Neural cell (in vitro differentiated cells): ENCODE data around the gene GMIP. TPM values are rescaled to one million over a fixed set of nuclear protein-coding genes. Genes with fewer than 3 reads are reported as not detected.

Experiments used
- H2AFZ ChIP-seq: fragments of 200-600, 300-800 bp; sonication (generic), shearing (Covaris generic); 2 replicates; pipeline ENCODE4 v1.6.0; 2014; ENCODE audit warnings: low read depth, mild to moderate bottlenecking, antibody characterized with exemption, low read length, moderate library complexity
- H3F3A ChIP-seq: fragments of 200-600 bp; shearing (Covaris generic); 2 replicates; pipeline ENCODE4 v1.6.1; 2016; ENCODE audit warnings: mild to moderate bottlenecking, moderate library complexity, mixed read lengths, antibody characterized with exemption, low read length; ENCODE audit not compliant: insufficient read depth, poor library complexity, severe bottlenecking
- H3K27ac ChIP-seq: fragments of 200-600, 300-800 bp; sonication (generic), shearing (Covaris generic); 2 replicates; pipeline ENCODE4 v1.5.1; 2014; ENCODE audit warnings: mild to moderate bottlenecking, low read length, moderate library complexity
- H3K27me3 ChIP-seq: fragments of 300-800, 200-600 bp; sonication (generic), shearing (Covaris generic); 2 replicates; pipeline ENCODE4 v1.6.0; 2014; ENCODE audit warnings: mild to moderate bottlenecking, low read depth, low read length, moderate library complexity; ENCODE audit not compliant: insufficient read depth
- H3K36me3 ChIP-seq: fragments of 300-800, 200-600 bp; sonication (generic), shearing (Covaris generic); 2 replicates; pipeline ENCODE4 v1.5.1; 2014; ENCODE audit warnings: mild to moderate bottlenecking, antibody characterized with exemption, low read length, moderate library complexity; ENCODE audit not compliant: insufficient read depth
- H3K4me2 ChIP-seq: fragments of 300-800, 200-600 bp; sonication (generic), shearing (Covaris generic); 2 replicates; pipeline ENCODE4 v1.6.0; 2014; ENCODE audit warnings: mild to moderate bottlenecking, low read length
- H3K4me3 ChIP-seq: fragments of 300-800, 200-600 bp; sonication (generic), shearing (Covaris generic); 2 replicates; pipeline ENCODE4 v1.5.1; 2014; ENCODE audit warnings: mild to moderate bottlenecking, low read length, moderate library complexity
- H3K79me2 ChIP-seq: fragments of 200-600 bp; shearing (Covaris generic); replicated peaks from 2 replicates; pipeline ENCODE4 v1.6.0; 2014; ENCODE audit warnings: mild to moderate bottlenecking, low read length, moderate library complexity; ENCODE audit not compliant: insufficient read depth
- H3K9ac ChIP-seq: fragments of 300-800, 200-600 bp; sonication (generic), shearing (Covaris generic); 2 replicates; pipeline ENCODE4 v1.6.1; 2016; ENCODE audit warnings: mild to moderate bottlenecking, low read length, mixed read lengths
- H3K9me2 ChIP-seq: fragments of 200-600 bp; shearing (Covaris generic); 2 replicates; pipeline ENCODE4 v1.6.1; 2016; ENCODE audit warnings: mild to moderate bottlenecking, low read length, mixed read lengths; ENCODE audit not compliant: insufficient read depth
- H3K9me3 ChIP-seq: fragments of 200-600, 300-800 bp; sonication (generic), shearing (Covaris generic); 2 replicates; pipeline ENCODE4 v1.6.1; 2016; ENCODE audit warnings: mild to moderate bottlenecking, mixed run types, low read length, moderate library complexity, mixed read lengths
- H4K20me1 ChIP-seq: fragments of 200-600 bp; shearing (Covaris generic); 2 replicates; pipeline ENCODE4 v1.6.1; 2016; ENCODE audit warnings: mild to moderate bottlenecking, mixed run types; ENCODE audit not compliant: insufficient read depth
- CTCF ChIP-seq: fragments of 450-650 bp; IDR thresholded peaks from 2 replicates; pipeline ENCODE4 v1.5.1; 2014; ENCODE audit warnings: antibody characterized with exemption, mild to moderate bottlenecking, moderate library complexity; ENCODE audit not compliant: poor library complexity, severe bottlenecking
- EP300 ChIP-seq: fragments of 450-650 bp; conservative IDR thresholded peaks from 2 replicates; pipeline ENCODE4 v1.6.1; 2014; ENCODE audit warnings: antibody characterized with exemption, mild to moderate bottlenecking, moderate library complexity; ENCODE audit not compliant: poor library complexity, severe bottlenecking
- EZH2 ChIP-seq: fragments of 200-600, 300-800 bp; shearing (Covaris generic), sonication (generic); IDR thresholded peaks from 2 replicates; pipeline ENCODE4 v1.6.1; 2014; ENCODE audit warnings: antibody characterized with exemption, low read length, borderline replicate concordance, mild to moderate bottlenecking; ENCODE audit not compliant: insufficient read depth, poor library complexity, severe bottlenecking
- MXI1 ChIP-seq: fragments of 450-650 bp; conservative IDR thresholded peaks from 2 replicates; pipeline ENCODE4 v1.6.1; 2014; ENCODE audit warnings: antibody characterized with exemption, mild to moderate bottlenecking; ENCODE audit not compliant: poor library complexity, severe bottlenecking
- POLR2AphosphoS5 ChIP-seq: IDR thresholded peaks from 2 replicates; pipeline ENCODE4 v1.6.1; 2012
- RAD21 ChIP-seq: fragments of 450-650 bp; conservative IDR thresholded peaks from 2 replicates; pipeline ENCODE4 v1.6.1; 2014; ENCODE audit warnings: antibody characterized with exemption, mild to moderate bottlenecking, moderate library complexity
- SMC3 ChIP-seq: fragments of 450-650 bp; conservative IDR thresholded peaks from 2 replicates; pipeline ENCODE4 v1.6.1; 2014; ENCODE audit warnings: antibody characterized with exemption, mild to moderate bottlenecking, moderate library complexity; ENCODE audit not compliant: poor library complexity
- TAF1 ChIP-seq: IDR thresholded peaks from 2 replicates; pipeline ENCODE4 v1.6.1; 2012; ENCODE audit warnings: low read depth
- polyA plus RNA-seq: library from polyadenylated mRNA; depleted of rRNA; stranded (reverse); fragments of >200 nt; gene quantifications from 2 replicates; pipeline ENCODE4 v1.2.3, GENCODE V29; 2014
- TF ChIP-seq, protein P1 (sequence below): IDR thresholded peaks from 2 replicates; pipeline ENCODE4 v1.6.1; 2012; ENCODE audit warnings: borderline replicate concordance

GMIP gene
- polyA plus RNA-seq, 1 donor from 2014 or later = 18.4 TPM

- Histone ChIP-seq H3K4me2 (no peak overlapping the region), H3K9me2 (no peaks in the 10 kb centered on the region), H3K4me3 (no peak overlapping the region), H2AFZ (no peak overlapping the region), H3K9ac (no peak overlapping the region), H3K27ac (no peak overlapping the region), H3K9me3 (no peaks in the 10 kb centered on the region), H3K27me3 (no peaks in the 10 kb centered on the region), H3K36me3 (no peaks in the 10 kb centered on the region), H3K79me2 (no peaks in the 10 kb centered on the region), H3F3A (no peaks in the 10 kb centered on the region), H4K20me1 (no peaks in the 10 kb centered on the region)
- TF ChIP-seq POLR2AphosphoS5 (no peak), CTCF (no peak), SMC3 (no peak), EP300 (no peak), MXI1 (no peak), EZH2 (no peak), TAF1 (no peak), RAD21 (no peak)
- TF ChIP-seq, protein P1, sequence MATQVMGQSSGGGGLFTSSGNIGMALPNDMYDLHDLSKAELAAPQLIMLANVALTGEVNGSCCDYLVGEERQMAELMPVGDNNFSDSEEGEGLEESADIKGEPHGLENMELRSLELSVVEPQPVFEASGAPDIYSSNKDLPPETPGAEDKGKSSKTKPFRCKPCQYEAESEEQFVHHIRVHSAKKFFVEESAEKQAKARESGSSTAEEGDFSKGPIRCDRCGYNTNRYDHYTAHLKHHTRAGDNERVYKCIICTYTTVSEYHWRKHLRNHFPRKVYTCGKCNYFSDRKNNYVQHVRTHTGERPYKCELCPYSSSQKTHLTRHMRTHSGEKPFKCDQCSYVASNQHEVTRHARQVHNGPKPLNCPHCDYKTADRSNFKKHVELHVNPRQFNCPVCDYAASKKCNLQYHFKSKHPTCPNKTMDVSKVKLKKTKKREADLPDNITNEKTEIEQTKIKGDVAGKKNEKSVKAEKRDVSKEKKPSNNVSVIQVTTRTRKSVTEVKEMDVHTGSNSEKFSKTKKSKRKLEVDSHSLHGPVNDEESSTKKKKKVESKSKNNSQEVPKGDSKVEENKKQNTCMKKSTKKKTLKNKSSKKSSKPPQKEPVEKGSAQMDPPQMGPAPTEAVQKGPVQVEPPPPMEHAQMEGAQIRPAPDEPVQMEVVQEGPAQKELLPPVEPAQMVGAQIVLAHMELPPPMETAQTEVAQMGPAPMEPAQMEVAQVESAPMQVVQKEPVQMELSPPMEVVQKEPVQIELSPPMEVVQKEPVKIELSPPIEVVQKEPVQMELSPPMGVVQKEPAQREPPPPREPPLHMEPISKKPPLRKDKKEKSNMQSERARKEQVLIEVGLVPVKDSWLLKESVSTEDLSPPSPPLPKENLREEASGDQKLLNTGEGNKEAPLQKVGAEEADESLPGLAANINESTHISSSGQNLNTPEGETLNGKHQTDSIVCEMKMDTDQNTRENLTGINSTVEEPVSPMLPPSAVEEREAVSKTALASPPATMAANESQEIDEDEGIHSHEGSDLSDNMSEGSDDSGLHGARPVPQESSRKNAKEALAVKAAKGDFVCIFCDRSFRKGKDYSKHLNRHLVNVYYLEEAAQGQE = no peak
Observed at GRCh38 chr19:19591133-19591825, 52.2 kb downstream of the GMIP start.

- Histone ChIP-seq H2AFZ (no peak overlapping the region), H3K9me3 (no peaks in the 10 kb centered on the region)
- TF ChIP-seq MXI1 (no peak), CTCF (no peak), POLR2AphosphoS5 (no peak), EP300 (no peak), EZH2 (no peak), RAD21 (no peak), TAF1 (no peak), SMC3 (no peak)
- TF ChIP-seq, protein P1 = no peak
Observed at GRCh38 chr19:19588546-19588945, 54.9 kb downstream of the GMIP start.

More at GRCh38 chr19:19588546-19588945, 54.9 kb downstream of the GMIP start:
- Histone ChIP-seq H3K27ac (no peak overlapping the region), H3K79me2 (no peaks in the 10 kb centered on the region), H3K36me3 (no peaks in the 10 kb centered on the region), H3K27me3 (no peaks in the 10 kb centered on the region), H3F3A (no peaks in the 10 kb centered on the region), H3K4me3 (no peak overlapping the region), H4K20me1 (no peaks in the 10 kb centered on the region), H3K9me2 (no peaks in the 10 kb centered on the region), H3K9ac (no peak overlapping the region), H3K4me2 (no peak overlapping the region)
